NCI-H1092 (cell line): ENCODE measurements around the gene KRTAP10-12.

Experiments used
- DNase-seq: peaks from one replicate; lab custom pipeline; 2025; lab: John Stamatoyannopoulos, UW

KRTAP10-12 gene

DNA sequence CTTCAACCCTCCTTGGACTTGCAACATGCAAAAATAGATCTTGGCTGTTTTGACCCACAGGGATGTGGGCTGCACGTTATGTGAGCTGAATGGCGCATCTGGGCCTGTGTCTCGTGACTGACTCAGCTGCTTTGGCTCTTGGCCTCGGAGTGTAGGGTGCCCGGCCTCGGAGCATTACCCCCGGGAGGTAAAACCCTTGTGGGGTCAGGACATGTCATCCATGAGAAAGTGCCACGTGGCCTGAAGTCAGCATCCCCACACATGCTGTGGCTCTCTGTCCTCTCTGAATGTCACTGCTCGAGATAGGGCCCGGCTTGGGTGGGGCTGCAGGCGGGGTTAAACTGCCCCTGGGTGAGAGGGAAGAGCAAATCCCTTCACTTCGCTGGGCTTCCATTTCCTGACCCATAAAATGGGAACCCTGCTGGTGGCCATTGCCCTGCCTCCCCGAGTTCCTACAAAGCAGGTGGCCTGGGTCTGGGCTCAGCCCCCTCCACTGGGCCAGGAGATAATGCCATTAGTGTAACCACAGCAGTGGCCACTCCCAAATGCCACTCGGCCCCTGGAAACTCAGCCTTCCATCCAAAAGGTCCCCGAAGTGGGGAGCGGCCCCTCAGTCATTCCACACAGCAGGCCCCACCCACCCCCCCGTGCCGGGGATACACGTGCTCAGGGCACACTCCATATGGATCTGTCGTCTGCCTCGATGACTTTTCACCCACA lies 37.2 kb downstream of the KRTAP10-12 start:
- no peak for DNase-seq

DNA sequence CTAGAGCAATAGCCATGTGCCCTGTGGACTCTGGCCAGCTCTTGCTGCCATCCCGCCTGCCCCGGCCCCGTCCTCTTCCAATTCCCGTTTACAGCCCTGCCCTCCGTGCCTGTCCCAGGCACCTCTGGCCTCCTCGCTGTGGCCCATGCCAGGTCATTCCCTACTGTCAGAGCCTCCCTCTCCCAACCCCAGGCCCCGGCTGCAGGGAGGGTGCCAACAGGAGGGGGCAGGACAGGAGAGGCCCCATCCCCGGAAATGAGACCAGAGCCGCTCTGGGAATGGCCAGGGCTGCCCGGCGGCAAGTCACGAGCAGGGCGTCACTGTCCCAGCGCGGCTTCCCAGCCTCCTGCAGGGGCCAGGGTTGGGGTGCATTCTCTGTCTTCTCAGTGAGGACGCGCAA lies 37.9 kb downstream of the KRTAP10-12 start:
- DNase-seq: no peak

- no peak for DNase-seq
These were observed 38.8 kb downstream of the KRTAP10-12 start for GRCh38 chr21:44735821-44736220.

GRCh38 chr21:44736291-44737004 lies 39.5 kb downstream of the KRTAP10-12 start:
- peak; percentile 51 for DNase-seq

- DNase-seq: no peak
These were observed 40.9 kb downstream of the KRTAP10-12 start for GRCh38 chr21:44737706-44738354.

DNA sequence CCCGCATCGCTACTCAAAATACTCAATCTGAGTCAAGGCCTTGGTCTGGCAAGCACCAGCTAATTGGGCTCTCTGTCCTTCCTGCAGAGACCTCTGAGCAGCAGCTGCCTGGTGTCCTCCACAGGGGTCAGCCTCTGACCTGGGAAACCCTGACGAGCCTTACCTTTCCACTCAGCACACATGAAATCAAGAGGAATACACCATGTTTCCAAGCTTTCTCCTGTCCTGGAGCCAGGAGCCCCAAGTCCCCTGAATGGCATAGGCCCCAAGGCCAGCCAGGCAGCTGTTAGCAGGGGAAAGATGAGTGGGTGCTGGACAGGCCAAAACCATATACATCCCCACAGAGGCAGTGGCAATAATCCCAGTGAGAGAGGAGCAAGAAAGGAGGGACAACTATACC lies 41.6 kb downstream of the KRTAP10-12 start:
- no peak for DNase-seq

DNA sequence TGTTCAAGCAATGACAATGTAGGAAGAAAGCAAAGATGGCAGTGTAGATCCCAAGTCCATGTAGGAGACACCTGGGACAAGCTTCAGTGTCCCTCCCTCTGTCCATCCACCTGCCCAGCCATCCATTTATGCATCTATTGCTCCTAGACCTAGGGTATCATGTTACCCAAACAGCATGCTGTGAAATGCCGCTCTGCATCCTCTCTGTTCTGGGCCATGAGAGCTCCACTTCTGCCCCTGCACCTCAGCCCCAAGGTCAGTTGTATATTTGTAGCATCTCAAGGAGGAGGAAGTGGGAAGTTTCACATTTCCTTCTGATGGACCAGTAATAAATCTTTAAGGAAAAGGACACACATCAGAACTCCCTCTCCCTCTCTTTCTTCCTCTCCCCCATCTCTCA lies 42.3 kb downstream of the KRTAP10-12 start:
- no peak for DNase-seq

DNA sequence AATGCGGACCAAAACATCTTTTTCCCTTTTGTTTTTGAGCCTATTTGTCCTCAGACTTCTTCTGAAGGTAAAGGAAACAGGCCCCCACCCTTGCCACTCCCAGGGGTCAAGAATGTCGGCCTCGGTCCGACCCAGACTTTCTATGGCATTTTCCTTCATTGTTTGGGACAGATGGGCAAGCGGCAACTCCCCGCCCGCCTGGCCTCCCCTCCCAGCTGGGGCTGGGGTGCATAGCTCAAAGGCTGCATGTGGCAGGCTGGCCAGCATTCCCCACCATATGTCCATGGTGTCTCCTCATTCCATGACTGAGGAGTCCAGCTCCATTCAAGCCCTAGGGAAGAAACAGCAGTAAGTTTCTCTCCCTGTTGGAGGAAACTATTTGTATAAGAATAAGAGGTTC lies 43.8 kb downstream of the KRTAP10-12 start:
- DNase-seq: no peak

DNA sequence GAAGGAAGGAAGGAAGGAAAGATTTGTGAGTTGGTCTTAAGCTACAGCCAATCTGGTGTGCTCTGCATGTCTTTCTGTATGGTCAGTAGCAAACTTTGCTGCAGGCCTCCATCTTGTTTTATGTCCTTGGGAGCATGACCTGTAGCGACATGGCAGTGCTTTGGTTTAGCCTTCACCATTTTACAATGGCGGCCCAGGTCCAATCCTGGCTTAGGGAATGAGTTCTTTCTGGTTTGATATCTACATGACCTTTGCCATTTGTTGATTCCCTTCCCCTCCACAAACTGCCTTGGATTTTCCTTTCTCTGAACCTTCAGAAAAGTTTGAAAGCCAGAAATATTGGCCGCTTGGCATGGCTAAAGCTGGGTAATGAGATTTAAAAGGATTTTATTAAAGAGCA lies 44.9 kb downstream of the KRTAP10-12 start:
- no peak for DNase-seq

GRCh38 chr21:44742418-44743153 lies 45.6 kb downstream of the KRTAP10-12 start:
- peak; percentile 50 for DNase-seq
